ENCODE data around the gene ALCAM.

Gene ALCAM

GRCh38 chr3:105435277-105435676 is 68.6 kb downstream of the ALCAM start:
- no peak for DNase-seq

- no peak for DNase-seq
Observed at GRCh38 chr3:105436687-105437086, 70.0 kb downstream of the ALCAM start.

GRCh38 chr3:105440113-105440512 is 73.4 kb downstream of the ALCAM start:
- DNase-seq: no peak

GRCh38 chr3:105444725-105445124 is 78.0 kb downstream of the ALCAM start:
- DNase-seq: no peak

GRCh38 chr3:105448338-105448982 is 81.8 kb downstream of the ALCAM start:
- no peak for DNase-seq

GRCh38 chr3:105449414-105449813 is 82.7 kb downstream of the ALCAM start:
- no peak for DNase-seq

- DNase-seq: no peak
Observed at GRCh38 chr3:105456017-105456416, 89.3 kb downstream of the ALCAM start.

GRCh38 chr3:105458518-105459215 is 92.0 kb downstream of the ALCAM start:
- no peak for DNase-seq

- DNase-seq: no peak
Observed at GRCh38 chr3:105459566-105460290, 93.0 kb downstream of the ALCAM start.

GRCh38 chr3:105463620-105464019 is 96.9 kb downstream of the ALCAM start:
- no peak for DNase-seq

- no peak for DNase-seq
Observed at GRCh38 chr3:105465251-105465853, 98.6 kb downstream of the ALCAM start.

GRCh38 chr3:105466072-105466471 is 99.4 kb downstream of the ALCAM start:
- DNase-seq: no peak

- DNase-seq: no peak
Observed at GRCh38 chr3:105466495-105467404, 100.0 kb downstream of the ALCAM start.

- DNase-seq: no peak
Observed at GRCh38 chr3:105470851-105471250, 104.1 kb downstream of the ALCAM start.

GRCh38 chr3:105473521-105474223 is 107.0 kb downstream of the ALCAM start:
- no peak for DNase-seq

- no peak for DNase-seq
Observed at GRCh38 chr3:105480768-105481167, 114.1 kb downstream of the ALCAM start.

GRCh38 chr3:105483476-105483875 is 116.8 kb downstream of the ALCAM start:
- DNase-seq: no peak

- no peak for DNase-seq
Observed at GRCh38 chr3:105490045-105490444, 123.3 kb downstream of the ALCAM start.

- DNase-seq: no peak
Observed at GRCh38 chr3:105493305-105493892, 126.7 kb downstream of the ALCAM start.

- DNase-seq: no peak
Observed at GRCh38 chr3:105495021-105495420, 128.3 kb downstream of the ALCAM start.

GRCh38 chr3:105496343-105496742 is 129.6 kb downstream of the ALCAM start:
- DNase-seq: no peak
